Measurements from ENCODE around the gene GSTA1. TPM values are rescaled to one million over a fixed set of nuclear protein-coding genes. Genes with fewer than 3 reads are reported as not detected.
"Not testable (repeated sequence)": the region's sequence is repeated elsewhere in the genome, so short reads cannot be mapped to it uniquely, and the experiment has no call there.

GSTA1 gene
- total RNA-seq, 1 experiment from 2014 or later, result not detected

- no peaks in the 10 kb centered on the region for H3K36me3 ChIP-seq (ENCODE audit: insufficient read depth, low read length)
- no peak overlapping the region for H3K9ac ChIP-seq (ENCODE audit: low read length)
- no peaks in the 10 kb centered on the region for H3K9me3 ChIP-seq (ENCODE audit: low read length)
- no peaks in the 10 kb centered on the region for H3K4me1 ChIP-seq (ENCODE audit: low read length)
- no peak overlapping the region for H3K4me2 ChIP-seq (ENCODE audit: low read depth, low read length, poor library complexity, severe bottlenecking)
- H3K27ac ChIP-seq (ENCODE audit: low read length), result no peak overlapping the region
- H4K20me1 ChIP-seq (ENCODE audit: insufficient read depth, low read depth, low read length), result no peaks in the 10 kb centered on the region
- H3K27me3 ChIP-seq (ENCODE audit: low read length), result no peaks in the 10 kb centered on the region
- no peaks in the 10 kb centered on the region for H3K79me2 ChIP-seq (ENCODE audit: low read length)
- H2AFZ ChIP-seq (ENCODE audit: low read length), result no peak overlapping the region
- H3K4me3 ChIP-seq (ENCODE audit: low read length), result no peak overlapping the region
- no peaks in the 10 kb centered on the region for H3K9me2 ChIP-seq (replicated peaks; ENCODE audit: insufficient read depth, low read length)
- no peak for DNase-seq
Measured at GRCh38 chr6:52779237-52779636, 24.4 kb downstream of the GSTA1 start.

DNA sequence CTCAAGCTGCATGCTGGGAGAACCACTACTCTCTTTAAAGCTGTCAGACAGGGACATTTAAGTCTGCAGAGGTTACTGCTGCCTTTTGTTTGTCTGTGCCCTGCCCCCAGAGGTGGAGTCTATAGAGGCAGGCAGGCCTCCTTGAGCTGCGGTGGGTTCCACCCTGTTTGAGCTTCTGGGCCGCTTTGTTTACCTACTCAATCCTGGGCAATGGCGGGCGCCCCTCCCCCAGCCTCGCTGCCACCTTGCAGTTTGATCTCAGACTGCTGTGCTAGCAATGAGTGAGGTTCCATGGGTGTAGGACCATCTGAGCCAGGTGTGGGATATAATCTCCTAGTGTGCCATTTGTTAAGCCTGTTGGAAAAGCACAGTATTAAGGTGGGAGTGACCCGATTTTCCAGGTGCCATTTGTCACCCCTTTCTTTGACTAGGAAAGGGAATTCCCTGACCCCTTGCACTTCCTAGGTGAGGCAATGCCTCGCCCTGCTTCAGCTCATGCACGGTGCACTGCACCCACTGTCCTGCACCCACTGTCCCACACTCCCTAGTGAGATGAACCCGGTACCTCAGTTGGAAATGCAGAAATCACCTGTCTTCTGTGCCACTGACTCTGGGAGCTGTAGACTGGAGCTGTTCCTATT, 26.8 kb downstream of the GSTA1 start:
- H3K4me2 ChIP-seq (ENCODE audit: low read depth, low read length, poor library complexity, severe bottlenecking); H4K20me1 ChIP-seq (ENCODE audit: insufficient read depth, low read depth, low read length); H3K27me3 ChIP-seq (ENCODE audit: low read length); H3K79me2 ChIP-seq (ENCODE audit: low read length); H3K27ac ChIP-seq (ENCODE audit: low read length); H3K4me3 ChIP-seq (ENCODE audit: low read length); H2AFZ ChIP-seq (ENCODE audit: low read length); H3K4me1 ChIP-seq (ENCODE audit: low read length); H3K36me3 ChIP-seq (ENCODE audit: insufficient read depth, low read length); H3K9me3 ChIP-seq (ENCODE audit: low read length); H3K9me2 ChIP-seq (replicated peaks; ENCODE audit: insufficient read depth, low read length); DNase-seq; H3K9ac ChIP-seq (ENCODE audit: low read length): not testable (repeated sequence)

GRCh38 chr6:52769399-52769798, 34.2 kb downstream of the GSTA1 start:
- not testable (repeated sequence) for H3K9me3 ChIP-seq (ENCODE audit: low read length); H3K27ac ChIP-seq (ENCODE audit: low read length); H3K4me1 ChIP-seq (ENCODE audit: low read length); H3K4me2 ChIP-seq (ENCODE audit: low read depth, low read length, poor library complexity, severe bottlenecking); H3K79me2 ChIP-seq (ENCODE audit: low read length); H4K20me1 ChIP-seq (ENCODE audit: insufficient read depth, low read depth, low read length); H2AFZ ChIP-seq (ENCODE audit: low read length); H3K36me3 ChIP-seq (ENCODE audit: insufficient read depth, low read length); H3K9ac ChIP-seq (ENCODE audit: low read length); H3K9me2 ChIP-seq (replicated peaks; ENCODE audit: insufficient read depth, low read length); H3K4me3 ChIP-seq (ENCODE audit: low read length); DNase-seq; H3K27me3 ChIP-seq (ENCODE audit: low read length)

DNA sequence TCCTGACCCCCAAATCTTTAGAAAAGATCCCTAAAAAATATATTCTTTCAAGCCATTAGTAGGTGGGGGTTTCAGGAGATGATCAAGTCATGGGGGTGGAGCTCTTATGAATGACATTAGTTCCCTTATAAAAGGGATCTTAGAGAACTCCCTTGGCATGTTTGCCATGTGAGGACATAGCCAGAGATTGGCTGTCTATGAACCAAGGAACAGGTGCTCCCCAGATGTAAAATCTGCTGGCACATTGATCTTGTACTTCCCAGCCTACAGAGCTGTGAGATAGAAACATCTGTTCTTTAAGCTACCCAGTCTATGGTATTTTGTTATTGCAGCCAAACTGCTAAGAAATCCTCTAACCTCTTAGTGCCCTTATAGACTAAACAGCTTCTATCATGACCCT, 36.0 kb downstream of the GSTA1 start:
- not testable (repeated sequence) for H3K9me3 ChIP-seq (ENCODE audit: low read length); H3K9ac ChIP-seq (ENCODE audit: low read length); H3K4me2 ChIP-seq (ENCODE audit: low read depth, low read length, poor library complexity, severe bottlenecking); H2AFZ ChIP-seq (ENCODE audit: low read length); H3K4me3 ChIP-seq (ENCODE audit: low read length); H3K36me3 ChIP-seq (ENCODE audit: insufficient read depth, low read length); H3K79me2 ChIP-seq (ENCODE audit: low read length); H3K27ac ChIP-seq (ENCODE audit: low read length); H3K9me2 ChIP-seq (replicated peaks; ENCODE audit: insufficient read depth, low read length); H3K27me3 ChIP-seq (ENCODE audit: low read length); DNase-seq; H3K4me1 ChIP-seq (ENCODE audit: low read length); H4K20me1 ChIP-seq (ENCODE audit: insufficient read depth, low read depth, low read length)

GRCh38 chr6:52763322-52763916, 40.2 kb downstream of the GSTA1 start, which contains the start of gene GSTA2:
GSTA2 (minus strand) TSS chr6:52763475; CDS start chr6:52757947, 5,528 bp downstream.
- H2AFZ ChIP-seq (ENCODE audit: low read length), result not testable (repeated sequence)

GRCh38 chr6:52761673-52762491, 41.7 kb downstream of the GSTA1 start:
- not testable (repeated sequence) for DNase-seq; H3K4me2 ChIP-seq (ENCODE audit: low read depth, low read length, poor library complexity, severe bottlenecking); H3K4me3 ChIP-seq (ENCODE audit: low read length); H3K9ac ChIP-seq (ENCODE audit: low read length); H2AFZ ChIP-seq (ENCODE audit: low read length); H3K79me2 ChIP-seq (ENCODE audit: low read length); H4K20me1 ChIP-seq (ENCODE audit: insufficient read depth, low read depth, low read length); H3K27ac ChIP-seq (ENCODE audit: low read length); H3K9me3 ChIP-seq (ENCODE audit: low read length); H3K9me2 ChIP-seq (replicated peaks; ENCODE audit: insufficient read depth, low read length); H3K36me3 ChIP-seq (ENCODE audit: insufficient read depth, low read length); H3K27me3 ChIP-seq (ENCODE audit: low read length)
- H3K4me1 ChIP-seq (ENCODE audit: low read length), result peaks cover 14% of the 10 kb centered on the region

More at GRCh38 chr6:52763322-52763916, 40.2 kb downstream of the GSTA1 start, which contains the start of gene GSTA2:
- H3K9me3 ChIP-seq (ENCODE audit: low read length); DNase-seq; H4K20me1 ChIP-seq (ENCODE audit: insufficient read depth, low read depth, low read length); H3K9ac ChIP-seq (ENCODE audit: low read length); H3K27me3 ChIP-seq (ENCODE audit: low read length); H3K27ac ChIP-seq (ENCODE audit: low read length); H3K4me3 ChIP-seq (ENCODE audit: low read length); H3K9me2 ChIP-seq (replicated peaks; ENCODE audit: insufficient read depth, low read length); H3K36me3 ChIP-seq (ENCODE audit: insufficient read depth, low read length); H3K4me2 ChIP-seq (ENCODE audit: low read depth, low read length, poor library complexity, severe bottlenecking); H3K79me2 ChIP-seq (ENCODE audit: low read length): not testable (repeated sequence)
- H3K4me1 ChIP-seq (ENCODE audit: low read length), result peaks cover 14% of the 10 kb centered on the region

- Histone ChIP-seq H3K27me3 (ENCODE audit: low read length) (no peaks in the 10 kb centered on the region), H3K9ac (ENCODE audit: low read length) (no peak overlapping the region), H3K9me2 (replicated peaks; ENCODE audit: insufficient read depth, low read length) (no peaks in the 10 kb centered on the region), H3K79me2 (ENCODE audit: low read length) (no peaks in the 10 kb centered on the region), H3K4me1 (ENCODE audit: low read length) (peaks cover 18% of the 10 kb centered on the region), H3K27ac (ENCODE audit: low read length) (no peak overlapping the region), H4K20me1 (ENCODE audit: insufficient read depth, low read depth, low read length) (no peaks in the 10 kb centered on the region), H3K36me3 (ENCODE audit: insufficient read depth, low read length) (no peaks in the 10 kb centered on the region), H3K9me3 (ENCODE audit: low read length) (no peaks in the 10 kb centered on the region), H3K4me3 (ENCODE audit: low read length) (no peak overlapping the region), H2AFZ (ENCODE audit: low read length) (no peak overlapping the region), H3K4me2 (ENCODE audit: low read depth, low read length, poor library complexity, severe bottlenecking) (no peak overlapping the region)
- DNase-seq, result no peak
Measured at GRCh38 chr6:52760105-52760765, 43.4 kb downstream of the GSTA1 start.

DNA sequence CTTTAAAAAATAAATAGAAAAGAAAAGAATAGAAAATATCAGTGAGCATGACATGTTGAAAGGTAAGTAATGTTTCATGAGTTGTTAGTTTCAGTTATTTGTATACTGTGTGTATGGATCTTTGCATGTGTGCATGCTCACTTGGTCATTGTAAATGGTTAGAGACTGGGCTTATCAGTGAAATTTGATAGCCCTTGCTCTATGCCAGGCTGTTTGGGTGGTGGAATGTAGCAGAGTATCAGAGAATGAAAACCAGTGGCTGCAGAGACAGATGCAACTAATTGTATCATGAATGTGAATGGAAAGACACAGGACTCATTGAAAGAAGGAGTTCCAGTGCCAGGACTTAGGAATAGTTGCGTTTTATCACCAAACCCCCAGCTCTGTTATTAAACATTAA, 44.5 kb downstream of the GSTA1 start:
- Histone ChIP-seq H3K9me3 (ENCODE audit: low read length) (no peaks in the 10 kb centered on the region), H3K9me2 (replicated peaks; ENCODE audit: insufficient read depth, low read length) (no peaks in the 10 kb centered on the region), H3K36me3 (ENCODE audit: insufficient read depth, low read length) (no peaks in the 10 kb centered on the region), H2AFZ (ENCODE audit: low read length) (no peak overlapping the region), H3K79me2 (ENCODE audit: low read length) (no peaks in the 10 kb centered on the region), H3K27ac (ENCODE audit: low read length) (no peak overlapping the region), H4K20me1 (ENCODE audit: insufficient read depth, low read depth, low read length) (no peaks in the 10 kb centered on the region), H3K4me3 (ENCODE audit: low read length) (no peak overlapping the region), H3K27me3 (ENCODE audit: low read length) (no peaks in the 10 kb centered on the region), H3K4me2 (ENCODE audit: low read depth, low read length, poor library complexity, severe bottlenecking) (no peak overlapping the region), H3K9ac (ENCODE audit: low read length) (no peak overlapping the region), H3K4me1 (ENCODE audit: low read length) (peaks cover 25% of the 10 kb centered on the region)
- DNase-seq, result no peak
